ENCODE results near the gene PIK3C3.
"Not testable (repeated sequence)": the region's sequence is repeated elsewhere in the genome, so short reads cannot be mapped to it uniquely, and the experiment has no call there.

Gene PIK3C3

GRCh38 chr18:42024131-42024530 lies 69.1 kb downstream of the PIK3C3 start:
- no peak for DNase-seq (ENCODE audit: low read depth)

GRCh38 chr18:42025491-42025890 lies 70.5 kb downstream of the PIK3C3 start:
- DNase-seq (ENCODE audit: low read depth), result no peak

- no peak for DNase-seq (ENCODE audit: low read depth)
Measured at GRCh38 chr18:42025974-42026625, 71.1 kb downstream of the PIK3C3 start.

- DNase-seq (ENCODE audit: low read depth), result peak; percentile 56
Measured at GRCh38 chr18:42028247-42028832, 73.3 kb downstream of the PIK3C3 start.

- DNase-seq (ENCODE audit: low read depth), result no peak
Measured at GRCh38 chr18:42029092-42029491, 74.1 kb downstream of the PIK3C3 start.

- DNase-seq (ENCODE audit: low read depth), result peak; percentile 53
Measured at GRCh38 chr18:42030586-42031182, 75.7 kb downstream of the PIK3C3 start.

- DNase-seq (ENCODE audit: low read depth), result no peak
Measured at GRCh38 chr18:42032447-42032846, 77.4 kb downstream of the PIK3C3 start.

- no peak for DNase-seq (ENCODE audit: low read depth)
Measured at GRCh38 chr18:42033137-42033810, 78.2 kb downstream of the PIK3C3 start.

GRCh38 chr18:42038936-42039335 lies 83.9 kb downstream of the PIK3C3 start:
- peak; percentile 78 for DNase-seq (ENCODE audit: low read depth)

GRCh38 chr18:42039396-42039795 lies 84.4 kb downstream of the PIK3C3 start:
- no peak for DNase-seq (ENCODE audit: low read depth)

- DNase-seq (ENCODE audit: low read depth), result no peak
Measured at GRCh38 chr18:42041793-42042192, 86.8 kb downstream of the PIK3C3 start.

- DNase-seq (ENCODE audit: low read depth), result peak; percentile 64
Measured at GRCh38 chr18:42045346-42045745, 90.3 kb downstream of the PIK3C3 start.

- DNase-seq (ENCODE audit: low read depth), result peak; percentile 40
Measured at GRCh38 chr18:42047721-42048120, 92.7 kb downstream of the PIK3C3 start.

- peak; percentile 94 for DNase-seq (ENCODE audit: low read depth)
Measured at GRCh38 chr18:42048158-42048557, 93.1 kb downstream of the PIK3C3 start.

GRCh38 chr18:42049536-42049935 lies 94.5 kb downstream of the PIK3C3 start:
- not testable (repeated sequence) for DNase-seq (ENCODE audit: low read depth)

GRCh38 chr18:42051411-42051810 lies 96.4 kb downstream of the PIK3C3 start:
- no peak for DNase-seq (ENCODE audit: low read depth)

- peak; percentile 63 for DNase-seq (ENCODE audit: low read depth)
Measured at GRCh38 chr18:42052122-42052708, 97.2 kb downstream of the PIK3C3 start.

- peak; percentile 66 for DNase-seq (ENCODE audit: low read depth)
Measured at GRCh38 chr18:42053188-42053781, 98.3 kb downstream of the PIK3C3 start.

GRCh38 chr18:42064109-42064508 lies 109.1 kb downstream of the PIK3C3 start:
- peak; percentile 72 for DNase-seq (ENCODE audit: low read depth)

GRCh38 chr18:42067518-42067917 lies 112.5 kb downstream of the PIK3C3 start:
- no peak for DNase-seq (ENCODE audit: low read depth)

GRCh38 chr18:42068030-42068429 lies 113.0 kb downstream of the PIK3C3 start:
- no peak for DNase-seq (ENCODE audit: low read depth)

GRCh38 chr18:42069036-42069435 lies 114.0 kb downstream of the PIK3C3 start:
- DNase-seq (ENCODE audit: low read depth), result peak; percentile 14
